ENCODE data around the gene DCDC2C. TPM values are rescaled to one million over a fixed set of nuclear protein-coding genes. Genes with fewer than 3 reads are reported as not detected.

The DCDC2C gene
- total and polyA plus RNA-seq, 7 donors = 0.13 TPM; not detected in 6

GRCh38 chr2:3661149-3661660 lies 42.2 kb upstream of the DCDC2C start:
- ATAC-seq (no peak), DNase-seq (no peak)
- no peak overlapping the region for H3K4me3 ChIP-seq
- intact Hi-C loops (cut with DNase I) = no loop called here
- TF ChIP-seq, protein P1, sequence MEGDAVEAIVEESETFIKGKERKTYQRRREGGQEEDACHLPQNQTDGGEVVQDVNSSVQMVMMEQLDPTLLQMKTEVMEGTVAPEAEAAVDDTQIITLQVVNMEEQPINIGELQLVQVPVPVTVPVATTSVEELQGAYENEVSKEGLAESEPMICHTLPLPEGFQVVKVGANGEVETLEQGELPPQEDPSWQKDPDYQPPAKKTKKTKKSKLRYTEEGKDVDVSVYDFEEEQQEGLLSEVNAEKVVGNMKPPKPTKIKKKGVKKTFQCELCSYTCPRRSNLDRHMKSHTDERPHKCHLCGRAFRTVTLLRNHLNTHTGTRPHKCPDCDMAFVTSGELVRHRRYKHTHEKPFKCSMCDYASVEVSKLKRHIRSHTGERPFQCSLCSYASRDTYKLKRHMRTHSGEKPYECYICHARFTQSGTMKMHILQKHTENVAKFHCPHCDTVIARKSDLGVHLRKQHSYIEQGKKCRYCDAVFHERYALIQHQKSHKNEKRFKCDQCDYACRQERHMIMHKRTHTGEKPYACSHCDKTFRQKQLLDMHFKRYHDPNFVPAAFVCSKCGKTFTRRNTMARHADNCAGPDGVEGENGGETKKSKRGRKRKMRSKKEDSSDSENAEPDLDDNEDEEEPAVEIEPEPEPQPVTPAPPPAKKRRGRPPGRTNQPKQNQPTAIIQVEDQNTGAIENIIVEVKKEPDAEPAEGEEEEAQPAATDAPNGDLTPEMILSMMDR (IDR thresholded peaks at IDR 0.05) = no peak
- H3K27ac ChIP-seq = no peak overlapping the region
- no peaks in the 10 kb centered on the region for H3K4me1 ChIP-seq
- H3K36me3 ChIP-seq (ENCODE audit: insufficient read depth in 1 of 2, low read depth in 1 of 2) = no peaks in the 10 kb centered on the region
- no peaks in the 10 kb centered on the region for H3K27me3 ChIP-seq (ENCODE audit: insufficient read depth in 3 of 3, low read length in 2 of 3)
- WGBS, 3 donors = 82 to 94% (median 86%) methylated on average over 3 of the region's 3 CpGs
- no peaks in the 10 kb centered on the region for H3K9me3 ChIP-seq

DNA sequence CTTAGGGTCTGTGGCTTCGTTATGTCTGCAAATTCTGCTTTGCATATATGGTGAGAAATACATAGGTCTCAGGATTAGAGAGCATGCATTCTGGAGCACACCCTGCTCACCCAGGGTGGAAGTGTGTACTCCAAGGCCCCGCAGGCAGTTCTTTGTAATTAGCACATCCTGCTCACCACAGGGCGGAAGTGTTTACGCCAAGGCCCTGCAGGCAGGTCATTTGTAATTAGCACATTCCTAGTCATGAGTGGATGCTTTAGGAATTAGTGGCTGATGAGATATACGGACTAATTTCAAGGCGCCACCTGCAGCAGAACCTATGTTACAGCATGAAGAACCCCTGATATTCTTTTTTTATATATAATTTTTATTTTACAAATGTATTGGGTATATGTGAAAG lies 41.1 kb upstream of the DCDC2C start:
- 81 to 92% (median 92%) methylated on average over 6 of the region's 6 CpGs for WGBS, 3 donors
- Histone ChIP-seq H3K4me1 (no peaks in the 10 kb centered on the region), H3K4me3 (no peak overlapping the region), H3K27me3 (ENCODE audit: insufficient read depth in 3 of 3, low read length in 2 of 3) (no peaks in the 10 kb centered on the region), H3K9me3 (no peaks in the 10 kb centered on the region), H3K36me3 (ENCODE audit: insufficient read depth in 1 of 2, low read depth in 1 of 2) (no peaks in the 10 kb centered on the region), H3K27ac (no peak overlapping the region)
- ATAC-seq (no peak), DNase-seq (no peak)
- intact Hi-C loops (cut with DNase I) = no loop called here
- TF ChIP-seq, protein P1 (IDR thresholded peaks at IDR 0.05) = no peak

GRCh38 chr2:3664118-3664517 lies 39.3 kb upstream of the DCDC2C start:
- no peaks in the 10 kb centered on the region for H3K27me3 ChIP-seq (ENCODE audit: insufficient read depth in 3 of 3, low read length in 2 of 3)
- 50 to 67% (median 60%) methylated on average over 3 of the region's 3 CpGs for WGBS, 3 donors
- no peak for ATAC-seq
- TF ChIP-seq, protein P1 (IDR thresholded peaks at IDR 0.05) = no peak
- H3K27ac ChIP-seq = no peak overlapping the region
- DNase-seq = no peak
- H3K4me1 ChIP-seq = no peaks in the 10 kb centered on the region
- no peaks in the 10 kb centered on the region for H3K9me3 ChIP-seq
- H3K36me3 ChIP-seq (ENCODE audit: insufficient read depth in 1 of 2, low read depth in 1 of 2) = no peaks in the 10 kb centered on the region
- intact Hi-C loops (cut with DNase I) = no loop called here
- H3K4me3 ChIP-seq = no peak overlapping the region

GRCh38 chr2:3664925-3665324 lies 38.5 kb upstream of the DCDC2C start:
- no peak overlapping the region for H3K27ac ChIP-seq
- TF ChIP-seq, protein P1 (IDR thresholded peaks at IDR 0.05) = no peak
- DNase-seq (no peak), ATAC-seq (no peak)
- no peak overlapping the region for H3K4me3 ChIP-seq
- no peaks in the 10 kb centered on the region for H3K36me3 ChIP-seq (ENCODE audit: insufficient read depth in 1 of 2, low read depth in 1 of 2)
- H3K4me1 ChIP-seq = no peaks in the 10 kb centered on the region
- H3K9me3 ChIP-seq = no peaks in the 10 kb centered on the region
- intact Hi-C loops (cut with DNase I) = no loop called here
- 71 to 77% (median 77%) methylated on average over 8 of the region's 8 CpGs for WGBS, 3 donors
- no peaks in the 10 kb centered on the region for H3K27me3 ChIP-seq (ENCODE audit: insufficient read depth in 3 of 3, low read length in 2 of 3)

Measured in psoas muscle (tissue), 8 donors.